ENCODE results near the gene TRIM72.

- TF ChIP-seq, protein P1, sequence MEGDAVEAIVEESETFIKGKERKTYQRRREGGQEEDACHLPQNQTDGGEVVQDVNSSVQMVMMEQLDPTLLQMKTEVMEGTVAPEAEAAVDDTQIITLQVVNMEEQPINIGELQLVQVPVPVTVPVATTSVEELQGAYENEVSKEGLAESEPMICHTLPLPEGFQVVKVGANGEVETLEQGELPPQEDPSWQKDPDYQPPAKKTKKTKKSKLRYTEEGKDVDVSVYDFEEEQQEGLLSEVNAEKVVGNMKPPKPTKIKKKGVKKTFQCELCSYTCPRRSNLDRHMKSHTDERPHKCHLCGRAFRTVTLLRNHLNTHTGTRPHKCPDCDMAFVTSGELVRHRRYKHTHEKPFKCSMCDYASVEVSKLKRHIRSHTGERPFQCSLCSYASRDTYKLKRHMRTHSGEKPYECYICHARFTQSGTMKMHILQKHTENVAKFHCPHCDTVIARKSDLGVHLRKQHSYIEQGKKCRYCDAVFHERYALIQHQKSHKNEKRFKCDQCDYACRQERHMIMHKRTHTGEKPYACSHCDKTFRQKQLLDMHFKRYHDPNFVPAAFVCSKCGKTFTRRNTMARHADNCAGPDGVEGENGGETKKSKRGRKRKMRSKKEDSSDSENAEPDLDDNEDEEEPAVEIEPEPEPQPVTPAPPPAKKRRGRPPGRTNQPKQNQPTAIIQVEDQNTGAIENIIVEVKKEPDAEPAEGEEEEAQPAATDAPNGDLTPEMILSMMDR (IDR thresholded peaks at IDR 0.05): no peak
- no peak for TF ChIP-seq POLR2A (IDR thresholded peaks at IDR 0.05)
Measured at GRCh38 chr16:31181102-31181830, 32.7 kb upstream of the TRIM72 start.

Measured in uterus (tissue), 2 donors.